ENCODE measurements around the gene RFTN1. TPM values are rescaled to one million over a fixed set of nuclear protein-coding genes. Genes with fewer than 3 reads are reported as not detected.

The RFTN1 gene
- total and polyA plus RNA-seq, 2 donors (not counting 1 experiment from before 2014, with no cell fraction given), result 32.4 to 156 TPM

GRCh38 chr3:16406579-16406978 lies 106.9 kb downstream of the RFTN1 start:
- CTCF ChIA-PET, result interaction anchor here (0.7 kb wide), 1 partner anchor 143 kb away, joined by 3 read pairs; no protein-coding TSS in a partner anchor
- no CpG with 5 or more reads among the region's 2 CpGs for WGBS (ENCODE audit: insufficient coverage)
- DNase-seq (no peak), ATAC-seq (ENCODE audit: low read depth) (no peak)
- H3K9me3 Mint-ChIP-seq (ENCODE audit: insufficient read depth), result no peaks in the 10 kb centered on the region
- no peak overlapping the region for H3K27ac Mint-ChIP-seq
- Histone ChIP-seq H4K20me1 (ENCODE audit: control insufficient read depth, insufficient read depth, low read length, poor library complexity, severe bottlenecking) (peaks cover 33% of the 10 kb centered on the region), H3K4me1 (ENCODE audit: control insufficient read depth in 2 of 2, insufficient read depth in 2 of 2, low read length in 2 of 2) (peaks cover 8 to 10% of the 10 kb centered on the region in 2 donors), H3K4me3 (ENCODE audit: control extremely low read depth in 1 of 5, extremely low read depth in 1 of 5, insufficient read depth in 1 of 5, low read depth in 2 of 5, low read length in 4 of 5) (no peak overlapping the region), H3K9ac (ENCODE audit: low read length) (no peak overlapping the region), H3K9me3 (ENCODE audit: control extremely low read depth in 1 of 3, control insufficient read depth in 2 of 3, insufficient read depth in 1 of 3, low read length in 2 of 3) (no peaks in the 10 kb centered on the region), H3K36me3 (replicated peaks in 1 of 2; ENCODE audit: control extremely low read depth in 1 of 2, control insufficient read depth in 1 of 2, extremely low read depth in 1 of 2, insufficient read depth in 2 of 2, low read length in 1 of 2) (peaks cover 0 to 42% of the 10 kb centered on the region in 2 experiments), H3K4me2 (replicated peaks; ENCODE audit: low read depth, low read length, poor library complexity, severe bottlenecking) (no peak overlapping the region), H2AFZ (ENCODE audit: insufficient read depth, low read depth, low read length, poor library complexity, severe bottlenecking) (no peak overlapping the region), H3K27ac (ENCODE audit: low read length in 2 of 2) (no peak overlapping the region), H3K79me2 (ENCODE audit: control insufficient read depth, insufficient read depth, low read length) (peaks cover 74% of the 10 kb centered on the region), H3K27me3 (replicated peaks in 1 of 4; ENCODE audit: control extremely low read depth in 1 of 4, control insufficient read depth in 3 of 4, insufficient read depth in 4 of 4, low read length in 3 of 4) (no peaks in the 10 kb centered on the region)
- intact Hi-C loops (cut with micrococcal nuclease), result no loop called here
- no peak overlapping the region for H3K4me3 Mint-ChIP-seq
- no peak for TF ChIP-seq EZH2 (IDR thresholded peaks at IDR 0.05; ENCODE audit: borderline replicate concordance, insufficient read depth, low read depth, low read length, poor library complexity, severe bottlenecking)
- no peak for TF ChIP-seq CTCF (IDR thresholded peaks at IDR 0.05)
- H3K4me1 Mint-ChIP-seq, result peaks cover 21% of the 10 kb centered on the region
- POLR2A ChIA-PET, result no interaction called here
- H3K27me3 Mint-ChIP-seq, result no peaks in the 10 kb centered on the region

GRCh38 chr3:16406166-16406565 lies 107.3 kb downstream of the RFTN1 start:
- H3K4me3 Mint-ChIP-seq, result no peak overlapping the region
- Histone ChIP-seq H3K4me2 (replicated peaks; ENCODE audit: low read depth, low read length, poor library complexity, severe bottlenecking) (no peak overlapping the region), H3K36me3 (replicated peaks in 1 of 2; ENCODE audit: control extremely low read depth in 1 of 2, control insufficient read depth in 1 of 2, extremely low read depth in 1 of 2, insufficient read depth in 2 of 2, low read length in 1 of 2) (peaks cover 0 to 46% of the 10 kb centered on the region in 2 experiments), H3K79me2 (ENCODE audit: control insufficient read depth, insufficient read depth, low read length) (peaks cover 74% of the 10 kb centered on the region), H3K27me3 (replicated peaks in 1 of 4; ENCODE audit: control extremely low read depth in 1 of 4, control insufficient read depth in 3 of 4, insufficient read depth in 4 of 4, low read length in 3 of 4) (no peaks in the 10 kb centered on the region), H3K9ac (ENCODE audit: low read length) (no peak overlapping the region), H3K9me3 (ENCODE audit: control extremely low read depth in 1 of 3, control insufficient read depth in 2 of 3, insufficient read depth in 1 of 3, low read length in 2 of 3) (no peaks in the 10 kb centered on the region), H2AFZ (ENCODE audit: insufficient read depth, low read depth, low read length, poor library complexity, severe bottlenecking) (no peak overlapping the region), H3K27ac (ENCODE audit: low read length in 2 of 2) (no peak overlapping the region), H4K20me1 (ENCODE audit: control insufficient read depth, insufficient read depth, low read length, poor library complexity, severe bottlenecking) (peaks cover 33% of the 10 kb centered on the region), H3K4me1 (ENCODE audit: control insufficient read depth in 2 of 2, insufficient read depth in 2 of 2, low read length in 2 of 2) (peaks cover 4 to 6% of the 10 kb centered on the region in 2 donors), H3K4me3 (ENCODE audit: control extremely low read depth in 1 of 5, extremely low read depth in 1 of 5, insufficient read depth in 1 of 5, low read depth in 2 of 5, low read length in 4 of 5) (no peak overlapping the region)
- H3K27ac Mint-ChIP-seq, result no peak overlapping the region
- H3K4me1 Mint-ChIP-seq, result peaks cover 20% of the 10 kb centered on the region
- CTCF ChIA-PET, result interaction anchor here (1.5 kb wide), 1 partner anchor 25 kb away, joined by 3 read pairs; no protein-coding TSS in a partner anchor
- ATAC-seq (ENCODE audit: low read depth) (no peak), DNase-seq (no peak)
- WGBS (ENCODE audit: insufficient coverage), result 98% methylated on average over 5 of the region's 6 CpGs
- POLR2A ChIA-PET, result no interaction called here
- H3K9me3 Mint-ChIP-seq (ENCODE audit: insufficient read depth), result no peaks in the 10 kb centered on the region
- intact Hi-C loops (cut with micrococcal nuclease), result no loop called here
- H3K27me3 Mint-ChIP-seq, result no peaks in the 10 kb centered on the region
- no peak for TF ChIP-seq EZH2 (IDR thresholded peaks at IDR 0.05; ENCODE audit: borderline replicate concordance, insufficient read depth, low read depth, low read length, poor library complexity, severe bottlenecking)
- TF ChIP-seq CTCF (IDR thresholded peaks at IDR 0.05), result no peak
